ENCODE measurements around the gene DHFR. TPM values are rescaled to one million over a fixed set of nuclear protein-coding genes. Genes with fewer than 3 reads are reported as not detected.

The DHFR gene
- total RNA-seq, result 11.1 and 12.7 TPM in 2 replicates

- TF ChIP-seq CTCF (IDR thresholded peaks at IDR 0.05), result no peak
- ATAC-seq (ENCODE audit: low read depth), result peak; percentile 73
- POLR2A ChIA-PET, result interaction anchor here (0.6 to 2.9 kb wide), 10 partner anchors 8 to 1140 kb away, joined by 3 to 15 read pairs (median 4); partner anchors contain the start of genes HOMER1, SERINC5 and ZFYVE16
- intact Hi-C loops (cut with micrococcal nuclease), result loop anchor here (1.0 to 10.0 kb wide), 12 partner anchors 14 to 1624 kb away; partner anchors contain the start of genes ATG10, FAM151B, HOMER1 and JMY
- CTCF ChIA-PET, result interaction anchor here (1.2 kb wide), 1 partner anchor 18 kb away, joined by 3 read pairs; no protein-coding TSS in a partner anchor
- Mint-ChIP-seq H3K36me3 (ENCODE audit: low read depth) (peaks cover 31% of the 10 kb centered on the region), H3K4me3 (peak within 1 kb of the TSS; percentile 97), H3K9me3 (no peaks in the 10 kb centered on the region), H3K27me3 (no peaks in the 10 kb centered on the region), H3K4me1 (peaks cover 26% of the 10 kb centered on the region), H3K27ac (peak within 1 kb of the TSS; percentile 99)
- peak; percentile 79 for DNase-seq
Observed at GRCh38 chr5:80654391-80655230, at the start of gene DHFR, which contains the start of gene MSH3. TSS of gene DHFR (minus strand) at chr5:80654983. CDS start at chr5:80654489, 494 bp downstream. TSS of gene MSH3 (plus strand) at chr5:80654652. CDS start at chr5:80654728, 76 bp downstream.

- intact Hi-C loops (cut with micrococcal nuclease), result no loop called here
- H3K4me1 Mint-ChIP-seq, result peaks cover 25% of the 10 kb centered on the region
- no peak overlapping the region for H3K27ac Mint-ChIP-seq
- H3K36me3 Mint-ChIP-seq (ENCODE audit: low read depth), result peaks cover 54% of the 10 kb centered on the region
- H3K4me3 Mint-ChIP-seq, result no peak overlapping the region
- DNase-seq, result no peak
- no peak for ATAC-seq (ENCODE audit: low read depth)
- CTCF ChIA-PET, result no interaction called here
- H3K9me3 Mint-ChIP-seq, result no peaks in the 10 kb centered on the region
- no peak for TF ChIP-seq CTCF (IDR thresholded peaks at IDR 0.05)
- POLR2A ChIA-PET, result no interaction called here
- H3K27me3 Mint-ChIP-seq, result no peaks in the 10 kb centered on the region
Observed at GRCh38 chr5:80704221-80704620, 49.4 kb upstream of the DHFR start.

GRCh38 chr5:80703747-80704146, 49.0 kb upstream of the DHFR start:
- intact Hi-C loops (cut with micrococcal nuclease), result no loop called here
- Mint-ChIP-seq H3K9me3 (no peaks in the 10 kb centered on the region), H3K4me1 (peaks cover 25% of the 10 kb centered on the region), H3K27me3 (no peaks in the 10 kb centered on the region), H3K36me3 (ENCODE audit: low read depth) (peaks cover 54% of the 10 kb centered on the region), H3K27ac (no peak overlapping the region), H3K4me3 (peak overlapping the region; percentile 5)
- no peak for TF ChIP-seq CTCF (IDR thresholded peaks at IDR 0.05)
- CTCF ChIA-PET, result no interaction called here
- POLR2A ChIA-PET, result no interaction called here
- DNase-seq, result no peak
- ATAC-seq (ENCODE audit: low read depth), result peak; percentile 37

- no peak overlapping the region for H3K4me3 Mint-ChIP-seq
Observed at GRCh38 chr5:80703291-80703690, 48.5 kb upstream of the DHFR start.

More at GRCh38 chr5:80703291-80703690, 48.5 kb upstream of the DHFR start:
- peaks cover 25% of the 10 kb centered on the region for H3K4me1 Mint-ChIP-seq
- ATAC-seq (ENCODE audit: low read depth), result no peak
- no peaks in the 10 kb centered on the region for H3K9me3 Mint-ChIP-seq
- intact Hi-C loops (cut with micrococcal nuclease), result no loop called here
- no peak for TF ChIP-seq CTCF (IDR thresholded peaks at IDR 0.05)
- no peak for DNase-seq
- peaks cover 55% of the 10 kb centered on the region for H3K36me3 Mint-ChIP-seq (ENCODE audit: low read depth)
- CTCF ChIA-PET, result no interaction called here
- POLR2A ChIA-PET, result no interaction called here
- no peaks in the 10 kb centered on the region for H3K27me3 Mint-ChIP-seq
- no peak overlapping the region for H3K27ac Mint-ChIP-seq
